ENCODE measurements around the gene HDGFL2. TPM values are rescaled to one million over a fixed set of nuclear protein-coding genes. Genes with fewer than 3 reads are reported as not detected.
A peak's percentile ranks its signal among the peaks of the same experiment; 100 is the strongest.

HDGFL2 gene
- total and polyA plus RNA-seq, 2 of the 8 experiments (the other 6 are each of a cell fraction or from before 2014, with no cell fraction given) = 31.1 to 106 TPM

- 89% methylated on average over 31 of the region's 34 CpGs; no CpG with 5 or more reads in 1 of the 2 experiments for WGBS, 2 experiments (ENCODE audit: extremely low coverage in 1 of 2, insufficient coverage in 1 of 2, insufficient read length in 1 of 2, insufficient replicate concordance in 2 of 2, low coverage in 1 of 2, low lambda C conversion rate in 2 of 2, missing lambda C conversion rate in 1 of 2)
- peak overlapping the region; percentile 14; the same call in 1 of the 2 replicates for H4K8ac ChIP-seq (ENCODE audit: extremely low read depth, insufficient read depth, low read length)
- ChIA-PET CTCF (ENCODE audit: partially characterized antibody) (interaction anchor here (0.6 to 6.9 kb wide), 10 partner anchors 10 to 201 kb away, joined by 3 to 34 read pairs (median 4); no protein-coding TSS in a partner anchor), POLR2A (ENCODE audit: partially characterized antibody) (interaction anchor here (0.8 to 58.1 kb wide), 7 partner anchors 12 to 170 kb away, joined by 3 to 1590 read pairs (median 3); partner anchors contain the start of genes CHAF1A and SH3GL1)
- H3K4me3 ChIP-seq (ENCODE audit: extremely low read depth in 1 of 4, insufficient read depth in 2 of 4, low read depth in 3 of 4, low read length in 4 of 4) = no peak overlapping the region
- no peak overlapping the region for H4K5ac ChIP-seq (ENCODE audit: insufficient read length, low read depth, low read length)
- H3K79me1 ChIP-seq (ENCODE audit: low read depth, low read length) = no peaks in the 10 kb centered on the region; the same call in 1 of the 2 replicates
- H3K9ac ChIP-seq (replicated peaks in 1 of 4; ENCODE audit: extremely low read depth in 1 of 4, low read depth in 3 of 4, low read length in 3 of 4) = no peak overlapping the region
- peaks cover 11 to 14% of the 10 kb centered on the region in 2 experiments for H4K20me1 ChIP-seq (replicated peaks in 1 of 2; ENCODE audit: control insufficient read depth in 1 of 2, insufficient read depth in 2 of 2, low read length in 2 of 2)
- H3K9me3 ChIP-seq (ENCODE audit: insufficient read depth in 2 of 2, low read depth in 1 of 2, low read length in 1 of 2) = no peaks in the 10 kb centered on the region
- DNase-seq (ENCODE audit: low read depth in 1 of 2, low spot score in 2 of 2) = no peak
- H3K23me2 ChIP-seq (ENCODE audit: low read depth, low read length) = peaks cover 5% of the 10 kb centered on the region; the same call in 1 of the 2 replicates
- no peak overlapping the region for H2BK5ac ChIP-seq (ENCODE audit: low read depth, low read length)
- H3K14ac ChIP-seq (ENCODE audit: insufficient read length) = no peak overlapping the region
- no peak overlapping the region for H2AK5ac ChIP-seq (ENCODE audit: low read depth, low read length)
- H3K4me2 ChIP-seq (ENCODE audit: insufficient read depth in 1 of 2, low read depth in 2 of 2, low read length in 2 of 2) = no peak overlapping the region
- no peak overlapping the region for H3K27ac ChIP-seq (ENCODE audit: low read depth, low read length)
- no peak overlapping the region for H3K56ac ChIP-seq (replicated peaks; ENCODE audit: insufficient read length, low read depth, low read length)
- no peak overlapping the region for H2AFZ ChIP-seq (ENCODE audit: low read length)
- no peak for FAIRE-seq
- H3K18ac ChIP-seq (ENCODE audit: extremely low read depth, low read length) = no peak overlapping the region
- no peak overlapping the region for H4K91ac ChIP-seq (replicated peaks; ENCODE audit: insufficient read length, low read length)
- no peak overlapping the region for H2BK15ac ChIP-seq (ENCODE audit: low read length)
- H3K27me3 ChIP-seq (replicated peaks in 1 of 4; ENCODE audit: control insufficient read depth in 3 of 4, extremely low read depth in 1 of 4, insufficient read depth in 3 of 4, low read length in 3 of 4) = no peaks in the 10 kb centered on the region
- no peak overlapping the region for H2BK12ac ChIP-seq (ENCODE audit: low read depth, low read length)
- H3K36me3 ChIP-seq (ENCODE audit: control insufficient read depth in 2 of 4, insufficient read depth in 4 of 4, low read length in 3 of 4) = peaks cover 0 to 2% (median 0%) of the 10 kb centered on the region in 4 experiments; a peak in 1 of 8 replicates
- peaks cover 0 to 5% of the 10 kb centered on the region in 2 experiments; a peak in 1 of 4 replicates for H3K79me2 ChIP-seq (ENCODE audit: control insufficient read depth in 1 of 2, insufficient read depth in 2 of 2, low read length in 2 of 2)
- TF ChIP-seq BACH1 (IDR thresholded peaks at IDR 0.05; ENCODE audit: low read length) = no peak
- no peak for TF ChIP-seq EZH2 (IDR thresholded peaks at IDR 0.05; ENCODE audit: low read depth, low read length, severe bottlenecking)
- no peak for TF ChIP-seq CEBPB (IDR thresholded peaks at IDR 0.05; ENCODE audit: low read depth, low read length)
- no peak for TF ChIP-seq NRF1 (IDR thresholded peaks at IDR 0.05; ENCODE audit: low read depth, low read length)
- no peak; the same call in none of the 2 replicates for TF ChIP-seq POLR2AphosphoS5 (IDR thresholded peaks at IDR 0.05; ENCODE audit: low read depth, low read length)
- no peak for TF ChIP-seq RAD21 (IDR thresholded peaks at IDR 0.05 in 1 of 2, conservative IDR thresholded peaks at IDR 0.05 in 1 of 2; ENCODE audit: low read depth in 2 of 2, low read length in 2 of 2)
- TF ChIP-seq SIX5 (IDR thresholded peaks at IDR 0.05; ENCODE audit: low read depth, low read length) = no peak
- TF ChIP-seq TBP (IDR thresholded peaks at IDR 0.05; ENCODE audit: low read depth, low read length) = no peak
- no peak overlapping the region for H2BK120ac ChIP-seq (replicated peaks; ENCODE audit: low read depth, low read length)
- no peak overlapping the region for H3K4ac ChIP-seq (replicated peaks; ENCODE audit: insufficient read length, low read depth, low read length)
- peaks cover 0 to 5% (median 2%) of the 10 kb centered on the region in 4 experiments; a peak in 4 of 7 replicates for H3K4me1 ChIP-seq (replicated peaks in 1 of 4; ENCODE audit: control insufficient read depth in 3 of 4, insufficient read depth in 4 of 4, low read length in 3 of 4)
- no peak overlapping the region for H2BK20ac ChIP-seq (ENCODE audit: low read length)
- H3K23ac ChIP-seq (ENCODE audit: insufficient read length) = no peak overlapping the region
Measured at GRCh38 chr19:4453232-4454179, 18.6 kb upstream of the HDGFL2 start.
